ENCODE measurements around the gene LARP1B.

GRCh38 chr4:128241981-128242380, 180.9 kb downstream of the LARP1B start:
- TF ChIP-seq ISL1 (CRISPR knock-in tag; IDR thresholded peaks at IDR 0.05) (no peak; the same call in 1 of the 2 replicates), ZNF8 (CRISPR knock-in tag; IDR thresholded peaks at IDR 0.05) (no peak), PATZ1 (CRISPR knock-in tag; IDR thresholded peaks at IDR 0.05; ENCODE audit: borderline replicate concordance) (no peak)

All from SK-N-SH treated with all-trans-retinoic acid at 6 μM for 48 hours (cell line).